A673 (cell line): ENCODE results near the gene SYT8.

Experiments
- CTCF ChIP-seq: fragments of 300-800, 200-600 bp; sonication (generic); conservative IDR thresholded peaks from 2 replicates; pipeline ENCODE4 v1.5.1; 2017; ENCODE audit warnings: low read depth, mild to moderate bottlenecking, antibody characterized with exemption, low read length, moderate library complexity, mixed read lengths
- EZH2 ChIP-seq: fragments of 200-600 bp; sonication (generic); IDR thresholded peaks from 2 replicates; pipeline ENCODE4 v1.6.1; 2017; ENCODE audit warnings: borderline replicate concordance, low read depth, mild to moderate bottlenecking, mixed read lengths, antibody characterized with exemption, low read length; ENCODE audit not compliant: poor library complexity, severe bottlenecking

- TF ChIP-seq CTCF: no peak
- no peak for TF ChIP-seq EZH2
Observed at GRCh38 chr11:1820463-1821325, 14.1 kb upstream of the SYT8 start.
